Activated naive CD4-positive, alpha-beta T cell treated with anti-CD3 and anti-CD28 coated beads, Interleukin-2, amount 10 ng/mL, durations not matched to agents 7 days and 5 days (primary cell): ENCODE measurements around the gene PIAS3.

Experiments
- CTCF ChIA-PET: fragments of 350-600 bp; sonication (Branson Sonifier 250); formaldehyde crosslinking; loops from one replicate; lab custom pipeline; 2021; ENCODE audit warnings: antibody characterized with exemption; lab: Charles Lee
- DNase-seq: peaks from one replicate; pipeline ENCODE4 v3.0.0-alpha.2; 2020
- H3K27ac Mint-ChIP-seq: one replicate; pipeline ENCODE4 v1.8.0; 2021; ENCODE audit warnings: mild to moderate bottlenecking, moderate library complexity, mixed read lengths
- H3K27me3 Mint-ChIP-seq: one replicate; pipeline ENCODE4 v1.8.0; 2021; ENCODE audit warnings: mild to moderate bottlenecking, mixed read lengths
- H3K36me3 Mint-ChIP-seq: one replicate; pipeline ENCODE4 v1.8.0; 2021; ENCODE audit warnings: mixed read lengths
- H3K4me1 Mint-ChIP-seq: one replicate; pipeline ENCODE4 v1.8.0; 2021; ENCODE audit warnings: mixed read lengths
- H3K4me3 Mint-ChIP-seq: one replicate; pipeline ENCODE4 v1.8.0; 2021; ENCODE audit warnings: mild to moderate bottlenecking, moderate library complexity, mixed read lengths
- H3K9me3 Mint-ChIP-seq: one replicate; pipeline ENCODE4 v1.8.0; 2021; ENCODE audit warnings: mixed read lengths

PIAS3 gene

GRCh38 chr1:145887631-145888030 is 28.8 kb upstream of the PIAS3 start:
- no peak for DNase-seq
- no peak overlapping the region for H3K4me3 Mint-ChIP-seq
- H3K9me3 Mint-ChIP-seq: no peaks in the 10 kb centered on the region
- H3K4me1 Mint-ChIP-seq: peaks cover 16% of the 10 kb centered on the region
- CTCF ChIA-PET: interaction anchor here (1.9 kb wide), 1 partner anchor 23 kb away, joined by 4 read pairs; no protein-coding TSS in a partner anchor
- H3K27ac Mint-ChIP-seq: no peak overlapping the region
- H3K36me3 Mint-ChIP-seq: no peaks in the 10 kb centered on the region
- peaks cover 48% of the 10 kb centered on the region for H3K27me3 Mint-ChIP-seq

- H3K9me3 Mint-ChIP-seq: no peaks in the 10 kb centered on the region
- H3K4me3 Mint-ChIP-seq: peak overlapping the region; percentile 67
- no peak for DNase-seq
- CTCF ChIA-PET: interaction anchor here (1.9 to 2.4 kb wide), 2 partner anchors 24 to 28 kb away, joined by 4 to 8 read pairs; partner anchors contain the start of gene PIAS3
- peaks cover 49% of the 10 kb centered on the region for H3K27me3 Mint-ChIP-seq
- peaks cover 16% of the 10 kb centered on the region for H3K4me1 Mint-ChIP-seq
- no peaks in the 10 kb centered on the region for H3K36me3 Mint-ChIP-seq
- no peak overlapping the region for H3K27ac Mint-ChIP-seq
Measured at GRCh38 chr1:145886816-145887215, 27.9 kb upstream of the PIAS3 start.

GRCh38 chr1:145886390-145886789 is 27.5 kb upstream of the PIAS3 start:
- CTCF ChIA-PET: interaction anchor here (1.0 to 2.4 kb wide), 2 partner anchors 27 to 37 kb away, joined by 3 to 8 read pairs; partner anchors contain the start of gene PIAS3
- no peak for DNase-seq
- Mint-ChIP-seq H3K36me3 (no peaks in the 10 kb centered on the region), H3K4me1 (peaks cover 16% of the 10 kb centered on the region), H3K4me3 (peak overlapping the region; percentile 73), H3K9me3 (no peaks in the 10 kb centered on the region), H3K27me3 (peaks cover 52% of the 10 kb centered on the region), H3K27ac (no peak overlapping the region)

- H3K4me1 Mint-ChIP-seq: peaks cover 16% of the 10 kb centered on the region
- CTCF ChIA-PET: interaction anchor here (0.8 to 2.4 kb wide), 5 partner anchors 24 to 40 kb away, joined by 3 to 8 read pairs (median 3); partner anchors contain the start of genes NUDT17 and PIAS3
- H3K36me3 Mint-ChIP-seq: no peaks in the 10 kb centered on the region
- peak; percentile 95 for DNase-seq
- peaks cover 56% of the 10 kb centered on the region for H3K27me3 Mint-ChIP-seq
- no peaks in the 10 kb centered on the region for H3K9me3 Mint-ChIP-seq
- peak within 1 kb of the TSS; percentile 73 for H3K4me3 Mint-ChIP-seq
- H3K27ac Mint-ChIP-seq: no peak within 1 kb of the TSS
Measured at GRCh38 chr1:145885738-145886287, 26.9 kb upstream of the PIAS3 start, which contains the start of gene ANKRD35. TSS of gene ANKRD35 (minus strand) at chr1:145885866. CDS start at chr1:145885758, 108 bp downstream.

GRCh38 chr1:145884675-145885074 is 25.8 kb upstream of the PIAS3 start:
- Mint-ChIP-seq H3K4me3 (peak overlapping the region; percentile 73), H3K36me3 (no peaks in the 10 kb centered on the region), H3K9me3 (no peaks in the 10 kb centered on the region), H3K27ac (no peak overlapping the region), H3K4me1 (peaks cover 16% of the 10 kb centered on the region), H3K27me3 (peaks cover 60% of the 10 kb centered on the region)
- DNase-seq: no peak
- CTCF ChIA-PET: interaction anchor here (0.6 to 2.4 kb wide), 2 partner anchors 26 to 97 kb away, joined by 3 to 8 read pairs; partner anchors contain the start of gene PIAS3

GRCh38 chr1:145879775-145880174 is 20.9 kb upstream of the PIAS3 start:
- Mint-ChIP-seq H3K27ac (no peak overlapping the region), H3K36me3 (no peaks in the 10 kb centered on the region), H3K27me3 (peaks cover 78% of the 10 kb centered on the region), H3K4me1 (peaks cover 3% of the 10 kb centered on the region), H3K9me3 (no peaks in the 10 kb centered on the region), H3K4me3 (no peak overlapping the region)
- no peak for DNase-seq
- CTCF ChIA-PET: interaction anchor here (1.0 to 2.3 kb wide), 7 partner anchors 8 to 34 kb away, joined by 3 to 9 read pairs (median 4); partner anchors contain the start of genes NUDT17 and PIAS3

- H3K4me1 Mint-ChIP-seq: no peaks in the 10 kb centered on the region
- H3K36me3 Mint-ChIP-seq: no peaks in the 10 kb centered on the region
- no peak overlapping the region for H3K27ac Mint-ChIP-seq
- no peak overlapping the region for H3K4me3 Mint-ChIP-seq
- no peaks in the 10 kb centered on the region for H3K9me3 Mint-ChIP-seq
- DNase-seq: no peak
- CTCF ChIA-PET: interaction anchor here (1.0 to 1.8 kb wide), 4 partner anchors 20 to 33 kb away, joined by 3 to 7 read pairs (median 4); partner anchors contain the start of genes NUDT17 and PIAS3
- peaks cover 75% of the 10 kb centered on the region for H3K27me3 Mint-ChIP-seq
Measured at GRCh38 chr1:145878724-145879123, 19.8 kb upstream of the PIAS3 start.

GRCh38 chr1:145877923-145878486 is 19.1 kb upstream of the PIAS3 start:
- H3K4me3 Mint-ChIP-seq: no peak overlapping the region
- DNase-seq: no peak
- H3K36me3 Mint-ChIP-seq: no peaks in the 10 kb centered on the region
- H3K27me3 Mint-ChIP-seq: peaks cover 77% of the 10 kb centered on the region
- CTCF ChIA-PET: no interaction called here
- peaks cover under 1% of the 10 kb centered on the region for H3K4me1 Mint-ChIP-seq
- no peak overlapping the region for H3K27ac Mint-ChIP-seq
- H3K9me3 Mint-ChIP-seq: no peaks in the 10 kb centered on the region

- CTCF ChIA-PET: interaction anchor here (0.6 to 1.7 kb wide), 3 partner anchors 13 to 30 kb away, joined by 3 to 7 read pairs (median 6); no protein-coding TSS in a partner anchor
- H3K4me3 Mint-ChIP-seq: no peak overlapping the region
- H3K4me1 Mint-ChIP-seq: peaks cover 16% of the 10 kb centered on the region
- DNase-seq: no peak
- H3K27me3 Mint-ChIP-seq: peaks cover 79% of the 10 kb centered on the region
- H3K9me3 Mint-ChIP-seq: no peaks in the 10 kb centered on the region
- H3K27ac Mint-ChIP-seq: no peak overlapping the region
- H3K36me3 Mint-ChIP-seq: no peaks in the 10 kb centered on the region
Measured at GRCh38 chr1:145874646-145875045, 15.8 kb upstream of the PIAS3 start.

- no peaks in the 10 kb centered on the region for H3K9me3 Mint-ChIP-seq
- peak overlapping the region; percentile 62 for H3K4me3 Mint-ChIP-seq
- DNase-seq: peak; percentile 59
- H3K36me3 Mint-ChIP-seq: no peaks in the 10 kb centered on the region
- H3K27ac Mint-ChIP-seq: no peak overlapping the region
- CTCF ChIA-PET: interaction anchor here (0.8 to 4.1 kb wide), 9 partner anchors 8 to 55 kb away, joined by 3 to 31 read pairs (median 6); partner anchors contain the start of genes NUDT17, PIAS3 and RBM8A
- peaks cover 16% of the 10 kb centered on the region for H3K4me1 Mint-ChIP-seq
- peaks cover 81% of the 10 kb centered on the region for H3K27me3 Mint-ChIP-seq
Measured at GRCh38 chr1:145871994-145872924, 13.4 kb upstream of the PIAS3 start.

- Mint-ChIP-seq H3K4me1 (peaks cover 21% of the 10 kb centered on the region), H3K9me3 (no peaks in the 10 kb centered on the region), H3K36me3 (no peaks in the 10 kb centered on the region), H3K4me3 (no peak overlapping the region), H3K27me3 (peaks cover 79% of the 10 kb centered on the region), H3K27ac (no peak overlapping the region)
- CTCF ChIA-PET: interaction anchor here (0.9 to 1.7 kb wide), 3 partner anchors 19 to 23 kb away, joined by 3 to 7 read pairs (median 4); partner anchors contain the start of gene NUDT17
- DNase-seq: no peak
Measured at GRCh38 chr1:145868232-145868631, 9.4 kb upstream of the PIAS3 start.

- Mint-ChIP-seq H3K9me3 (no peaks in the 10 kb centered on the region), H3K27ac (no peak overlapping the region), H3K27me3 (peaks cover 59% of the 10 kb centered on the region), H3K4me1 (peaks cover 13% of the 10 kb centered on the region), H3K4me3 (no peak overlapping the region), H3K36me3 (no peaks in the 10 kb centered on the region)
- DNase-seq: no peak
- CTCF ChIA-PET: interaction anchor here (0.8 to 1.9 kb wide), 2 partner anchors 17 to 18 kb away, joined by 4 to 5 read pairs; partner anchors contain the start of gene NUDT17
Measured at GRCh38 chr1:145863282-145864018, 4.6 kb upstream of the PIAS3 start.
